GM19395 (cell line): ENCODE results near the gene PRAMEF20.
"Not testable (repeated sequence)": the region's sequence is repeated elsewhere in the genome, so short reads cannot be mapped to it uniquely, and the experiment has no call there.

Source experiments
- ATAC-seq: cut with Tn5 transposase; IDR thresholded peaks from one replicate; pipeline ENCODE4 v1.9.1; 2021; ENCODE audit warnings: mild to moderate bottlenecking, moderate library complexity; ENCODE audit not compliant: unreplicated experiment

PRAMEF20 gene

DNA sequence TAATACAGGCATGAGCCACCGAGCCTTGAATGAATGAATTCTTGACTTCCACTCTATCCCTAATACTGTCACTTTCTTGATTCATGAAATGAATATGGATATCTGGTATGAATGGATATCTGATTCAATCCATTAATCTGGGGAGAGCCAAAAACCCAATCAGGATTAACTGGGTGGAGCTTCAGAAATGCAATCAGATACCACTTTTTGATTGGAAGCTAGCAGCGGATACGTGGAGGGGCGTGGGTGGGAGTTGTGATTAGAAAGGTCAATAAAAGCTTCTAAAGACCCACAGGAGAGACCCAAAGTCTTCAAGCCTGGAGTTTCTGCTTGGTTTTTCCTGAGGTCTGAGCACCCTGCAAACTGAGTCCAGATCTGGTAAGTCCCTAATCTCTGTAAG, at the start of gene PRAMEF20:
Gene PRAMEF20 (plus strand): TSS at position 301 of the 400 bp plus-strand sequence. CDS start 5,905 bp downstream, outside the sequence.
- ATAC-seq = not testable (repeated sequence)

GRCh38 chr1:13362364-13362763, 47.9 kb upstream of the PRAMEF20 start:
- not testable (repeated sequence) for ATAC-seq

GRCh38 chr1:13364928-13365327, 45.3 kb upstream of the PRAMEF20 start:
- not testable (repeated sequence) for ATAC-seq

DNA sequence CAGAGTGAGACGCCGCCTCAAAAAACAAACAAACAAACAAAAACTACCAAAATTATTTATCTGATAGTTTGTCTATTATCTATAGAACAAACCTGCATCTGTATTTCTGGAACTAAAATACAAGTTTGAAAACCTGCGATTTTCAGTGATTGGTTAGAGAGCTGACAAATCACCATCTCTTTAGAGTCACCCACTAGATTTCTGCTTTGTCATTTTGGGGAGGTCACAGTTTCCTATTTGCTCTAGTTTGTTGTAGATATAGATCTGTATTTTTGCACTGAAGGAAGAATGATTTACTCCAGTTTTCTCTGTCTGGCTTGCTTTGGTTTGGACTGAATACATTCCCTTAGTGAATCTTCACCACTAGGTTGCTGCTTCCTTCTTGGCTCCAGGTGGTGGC, 43.7 kb upstream of the PRAMEF20 start:
- not testable (repeated sequence) for ATAC-seq

DNA sequence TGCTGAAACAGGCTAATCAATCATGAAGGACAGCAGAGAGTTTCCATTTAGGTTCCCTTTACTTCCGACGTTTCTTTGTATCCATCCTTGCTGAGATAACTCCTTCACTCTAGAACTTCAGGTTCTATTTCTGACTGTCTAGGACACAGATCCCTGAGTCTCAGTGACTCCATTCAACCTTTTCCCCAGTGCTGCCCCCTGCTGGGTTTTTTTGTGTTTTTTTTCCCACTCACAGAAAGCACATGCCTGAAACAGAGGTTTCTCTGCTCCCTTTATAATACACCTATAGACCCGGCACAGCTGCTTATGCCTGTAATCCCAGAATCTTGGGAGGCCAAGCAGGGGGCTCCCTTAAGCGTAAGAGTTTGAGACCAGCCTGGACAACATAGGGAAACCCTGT, 41.7 kb upstream of the PRAMEF20 start:
- not testable (repeated sequence) for ATAC-seq

GRCh38 chr1:13378983-13379382, 31.3 kb upstream of the PRAMEF20 start:
- not testable (repeated sequence) for ATAC-seq

DNA sequence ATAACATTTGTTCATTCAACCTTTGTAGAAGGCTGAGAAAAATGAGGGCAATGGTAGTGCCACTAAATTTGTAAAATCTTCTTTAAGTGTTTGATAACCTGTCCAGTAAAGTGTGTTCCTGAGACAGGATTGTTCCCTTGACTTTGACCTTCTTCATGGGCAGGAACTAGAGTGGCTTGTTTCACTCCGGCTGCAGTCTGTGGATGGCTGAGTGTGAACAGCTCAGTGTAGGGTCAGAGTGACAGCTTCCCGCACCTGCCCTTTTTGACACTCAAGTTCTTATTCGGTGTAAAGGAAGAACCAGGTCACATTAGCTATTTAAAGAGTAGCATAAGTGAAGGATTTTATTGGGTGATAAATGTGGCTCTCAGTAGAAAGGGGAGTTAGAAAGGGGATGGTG, 29.9 kb upstream of the PRAMEF20 start:
- not testable (repeated sequence) for ATAC-seq

DNA sequence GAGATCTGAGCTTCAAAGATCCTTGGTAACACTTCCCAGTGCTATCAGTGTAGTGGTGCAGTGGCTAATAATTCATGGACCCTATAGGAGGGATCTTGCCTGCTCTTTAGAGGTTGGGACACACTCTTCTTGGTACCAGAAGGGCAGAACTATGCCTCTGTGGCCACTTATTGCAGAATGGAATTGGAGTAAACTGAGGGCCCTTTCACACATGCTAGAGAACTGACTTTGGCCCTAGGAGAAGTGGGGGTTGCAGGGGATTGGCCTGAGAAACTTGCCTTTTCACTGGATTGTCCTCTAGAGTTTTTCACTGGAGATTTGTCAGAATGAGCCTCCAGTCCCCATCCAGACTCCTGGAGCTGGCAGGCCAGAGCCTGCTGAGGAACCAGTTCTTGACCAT, 20.9 kb upstream of the PRAMEF20 start, which contains the start of gene PRAMEF17:
Gene PRAMEF17 (plus strand): TSS at position 301 of the 400 bp plus-strand sequence. CDS start 26 bp downstream, at position 327.
- ATAC-seq = not testable (repeated sequence)

GRCh38 chr1:13393004-13393403, 17.2 kb upstream of the PRAMEF20 start:
- ATAC-seq = not testable (repeated sequence)

GRCh38 chr1:13394761-13395160, 15.5 kb upstream of the PRAMEF20 start:
- ATAC-seq = not testable (repeated sequence)

- ATAC-seq = not testable (repeated sequence)
These were observed 14.9 kb upstream of the PRAMEF20 start for GRCh38 chr1:13395311-13395710.

DNA sequence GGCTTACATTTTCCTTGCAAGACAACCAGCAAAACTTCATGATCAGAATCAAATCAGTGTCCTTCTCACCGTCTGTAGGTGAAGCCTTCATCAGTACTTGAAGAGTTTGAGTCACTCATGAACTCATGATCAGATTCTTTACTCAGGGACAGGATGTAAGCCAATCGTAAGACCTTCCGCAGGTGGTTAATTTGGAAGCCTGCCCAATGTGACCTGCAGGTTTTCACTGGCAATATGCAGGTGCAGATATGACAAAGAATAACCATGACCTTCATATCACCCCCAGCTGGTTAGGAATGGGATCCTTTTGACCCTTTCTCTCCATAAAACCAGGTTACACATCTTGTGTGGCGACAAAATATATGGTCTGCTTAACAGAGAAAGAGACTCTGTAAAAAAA, 2.4 kb upstream of the PRAMEF20 start:
- no peak for ATAC-seq

- ATAC-seq = no peak
These were observed 20.2 kb downstream of the PRAMEF20 start for GRCh38 chr1:13430495-13430894.

DNA sequence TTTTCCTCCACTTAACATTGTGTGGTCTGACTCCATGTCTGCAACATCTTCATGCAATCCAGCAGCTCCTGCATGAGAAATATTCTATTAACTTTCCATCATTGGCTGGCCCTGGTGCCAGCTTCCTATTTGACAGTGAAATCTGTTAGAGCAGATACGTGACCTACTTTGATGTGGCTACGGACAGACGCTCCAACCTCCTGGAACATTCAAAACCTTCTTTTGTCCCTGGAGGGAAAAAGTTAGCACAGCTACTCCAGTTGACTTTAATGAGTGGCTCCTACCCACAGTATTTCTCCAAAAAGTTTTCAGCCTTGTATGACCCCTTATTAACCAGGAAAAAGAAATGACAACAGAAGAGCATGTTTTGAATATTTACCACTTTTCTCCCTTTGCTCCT, 22.0 kb downstream of the PRAMEF20 start:
- ATAC-seq = no peak

DNA sequence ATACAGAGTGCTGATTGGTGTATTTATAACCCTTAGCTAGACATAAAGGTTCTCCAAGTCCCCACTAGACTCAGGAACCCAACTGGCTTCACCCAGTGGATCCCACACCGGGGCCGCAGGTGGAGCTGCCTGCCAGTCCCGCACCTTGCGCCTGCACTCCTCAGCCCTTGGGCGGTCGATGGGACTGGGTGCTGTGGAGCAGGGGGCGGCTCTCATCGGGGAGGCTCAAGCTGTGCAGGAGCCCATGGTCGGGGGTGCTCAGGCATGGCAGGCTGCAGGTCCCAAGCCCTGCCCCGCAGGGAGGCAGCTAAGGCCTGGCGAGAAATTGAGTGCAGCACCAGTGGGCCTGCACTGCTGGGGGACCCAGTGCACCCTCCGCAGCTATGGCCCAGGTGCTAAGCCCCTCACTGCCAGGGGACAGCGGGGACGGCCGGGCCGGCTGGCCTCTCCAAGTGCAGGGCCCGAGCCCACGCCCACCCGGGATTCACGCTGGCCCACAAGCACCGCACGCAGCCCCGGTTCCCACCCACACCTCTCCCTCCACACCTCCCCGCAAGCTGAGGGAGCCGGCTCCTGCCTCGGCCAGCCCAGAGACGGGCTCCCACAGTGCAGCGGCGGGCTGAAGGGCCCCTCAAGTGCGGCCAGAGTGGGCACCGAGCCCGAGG, 23.6 kb downstream of the PRAMEF20 start:
- ATAC-seq = not testable (repeated sequence)

GRCh38 chr1:13435458-13435857, 25.2 kb downstream of the PRAMEF20 start:
- no peak for ATAC-seq

DNA sequence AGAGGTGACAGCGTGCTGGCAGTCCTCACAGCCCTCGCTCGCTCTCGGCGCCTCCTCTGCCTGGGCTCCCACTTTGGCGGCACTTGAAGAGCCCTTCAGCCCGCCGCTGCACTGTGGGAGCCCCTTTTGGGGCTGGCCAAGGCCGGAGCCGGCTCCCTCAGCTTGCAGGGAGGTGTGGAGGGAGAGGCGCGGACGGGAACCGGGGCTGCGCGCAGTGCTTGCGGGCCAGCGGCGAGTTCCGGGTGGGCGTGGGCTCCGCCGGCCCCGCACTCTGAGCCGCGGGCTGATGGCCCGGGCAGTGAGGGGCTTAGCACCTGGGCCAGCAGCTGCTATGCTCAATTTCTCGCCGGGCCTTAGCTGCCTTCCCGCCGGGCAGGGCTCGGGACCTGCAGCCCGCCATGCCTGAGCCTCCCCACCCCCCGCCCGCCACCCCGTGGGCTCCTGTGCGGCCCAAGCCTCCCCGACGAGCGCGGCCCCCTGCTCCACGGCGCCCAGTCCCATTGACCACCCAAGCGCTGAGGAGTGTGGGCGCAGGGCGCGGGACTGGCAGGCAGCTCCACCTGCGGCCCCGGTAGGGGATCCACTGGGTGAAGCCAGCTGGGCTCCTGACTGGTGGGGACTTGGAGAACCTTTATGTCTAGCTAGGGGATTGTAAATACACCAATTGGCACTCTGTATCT, 29.0 kb downstream of the PRAMEF20 start:
- not testable (repeated sequence) for ATAC-seq

- ATAC-seq = no peak
These were observed 33.2 kb downstream of the PRAMEF20 start for GRCh38 chr1:13443335-13443979.

DNA sequence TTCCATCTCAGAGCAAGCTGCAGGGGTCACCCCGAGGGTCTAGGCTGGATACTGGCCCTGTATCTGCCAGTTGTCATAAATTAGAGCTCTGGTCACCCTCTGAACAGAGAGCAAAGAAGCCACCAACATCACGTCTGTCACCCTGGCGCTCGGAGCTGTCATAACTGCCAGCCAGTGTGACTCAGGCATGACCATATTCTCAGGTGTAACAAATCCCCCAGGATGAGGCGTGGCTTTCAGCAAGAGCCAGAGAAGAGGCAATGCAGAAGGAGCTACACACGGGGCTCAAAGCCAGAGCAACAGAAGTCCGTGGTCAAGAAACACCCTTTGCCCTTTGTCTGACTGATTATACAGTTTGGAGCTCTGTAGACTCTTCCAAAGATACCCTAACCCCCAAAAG, 40.0 kb downstream of the PRAMEF20 start:
- ATAC-seq = no peak

- ATAC-seq = no peak
These were observed 41.2 kb downstream of the PRAMEF20 start for GRCh38 chr1:13451399-13451965.

GRCh38 chr1:13456904-13457532, 46.8 kb downstream of the PRAMEF20 start:
- ATAC-seq = no peak
